Mesothelial cell of epicardium (in vitro differentiated cells): ENCODE measurements around the gene LAMTOR2. TPM values are rescaled to one million over a fixed set of nuclear protein-coding genes. Genes with fewer than 3 reads are reported as not detected.

Experiments used
- DNase-seq, 2 experiments: peaks; one replicate each; pipeline ENCODE4 v3.0.0; 2021; ENCODE audit warnings: low spot score in 2 of 2; ENCODE audit not compliant: unreplicated experiment in 2 of 2
- H3K27ac Mint-ChIP-seq: 2 replicates; pipeline ENCODE4 v1.8.0; 2021; ENCODE audit warnings: mixed read lengths
- H3K27me3 Mint-ChIP-seq: 2 replicates; pipeline ENCODE4 v1.8.0; 2021; ENCODE audit warnings: low read depth, mixed read lengths
- H3K36me3 Mint-ChIP-seq: 2 replicates; pipeline ENCODE4 v1.8.0; 2021; ENCODE audit warnings: mixed read lengths
- H3K4me1 Mint-ChIP-seq: 2 replicates; pipeline ENCODE4 v1.8.0; 2021; ENCODE audit warnings: mixed read lengths
- H3K4me3 Mint-ChIP-seq: 2 replicates; pipeline ENCODE4 v1.8.0; 2021; ENCODE audit warnings: mild to moderate bottlenecking, moderate library complexity, mixed read lengths
- H3K9me3 Mint-ChIP-seq: 2 replicates; pipeline ENCODE4 v1.8.0; 2021; ENCODE audit warnings: mixed read lengths
- CTCF ChIP-seq: fragments of 200-600 bp; sonication (generic); IDR thresholded peaks from one replicate; pipeline ENCODE4 v1.5.0; 2021; ENCODE audit warnings: antibody characterized with exemption; ENCODE audit not compliant: unreplicated experiment
- total RNA-seq: library from RNA; stranded (reverse); gene quantifications from 3 replicates; pipeline ENCODE4 v1.2.1, GENCODE V29; 2021

The LAMTOR2 gene
- total RNA-seq, 1 donor from 2014 or later, result 39.5 TPM

- H3K4me3 Mint-ChIP-seq, result no peak overlapping the region
- H3K27ac Mint-ChIP-seq, result no peak overlapping the region
Observed at GRCh38 chr1:156014829-156015228, 39.8 kb upstream of the LAMTOR2 start.

GRCh38 chr1:156019946-156020292, 34.7 kb upstream of the LAMTOR2 start:
- TF ChIP-seq CTCF, result no peak
- Mint-ChIP-seq H3K27me3 (no peaks in the 10 kb centered on the region), H3K27ac (peak overlapping the region; percentile 93), H3K9me3 (no peaks in the 10 kb centered on the region), H3K4me3 (peak overlapping the region; percentile 96), H3K4me1 (peaks cover 16% of the 10 kb centered on the region), H3K36me3 (peaks cover 17% of the 10 kb centered on the region)
- no peak for DNase-seq

More at GRCh38 chr1:156014829-156015228, 39.8 kb upstream of the LAMTOR2 start:
- Mint-ChIP-seq H3K4me1 (peaks cover 13% of the 10 kb centered on the region), H3K9me3 (no peaks in the 10 kb centered on the region), H3K36me3 (peaks cover 45% of the 10 kb centered on the region), H3K27me3 (no peaks in the 10 kb centered on the region)
- no peak for TF ChIP-seq CTCF
- no peak for DNase-seq

DNA sequence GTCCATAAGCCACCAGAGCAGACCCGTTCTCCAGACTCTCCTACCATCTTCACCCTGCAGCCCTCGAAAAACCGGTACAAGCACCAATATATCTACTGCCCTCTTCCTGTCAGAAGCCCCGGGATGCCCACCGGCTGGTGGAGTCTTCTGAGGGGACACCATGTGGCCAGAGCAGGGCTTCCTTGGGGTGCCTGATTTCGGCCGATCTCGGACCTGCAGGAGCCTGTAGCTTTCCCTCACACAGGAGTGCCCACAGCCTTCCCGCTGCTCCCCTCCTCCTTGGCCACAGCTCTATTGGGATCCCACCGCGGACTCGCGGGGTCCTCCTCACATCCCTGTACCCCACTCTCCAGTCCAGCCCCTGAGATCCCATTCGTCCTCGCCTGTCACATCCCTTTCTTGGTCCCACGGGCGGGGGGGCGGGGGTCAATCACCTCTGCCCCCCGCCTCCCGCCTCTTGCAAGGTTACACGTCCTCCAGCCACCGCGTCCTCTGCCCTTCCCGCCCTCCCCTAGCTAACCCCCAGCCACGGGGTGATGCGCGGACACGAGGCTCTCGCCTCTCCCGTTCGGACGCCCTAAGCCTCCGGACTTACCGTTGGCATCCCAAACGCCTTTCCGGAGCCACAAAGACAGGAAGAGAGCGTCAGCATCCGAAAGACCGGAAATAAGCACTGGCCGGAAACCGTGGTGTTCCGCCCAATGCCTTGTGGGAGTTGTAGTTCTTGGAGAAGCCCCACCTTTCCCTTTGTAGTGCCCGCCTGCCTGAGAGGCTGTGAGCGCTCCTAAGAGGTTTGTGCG, 34.1 kb upstream of the LAMTOR2 start, which contains the start of gene SSR2:
SSR2 (minus strand) TSS at position 659 of the 800 bp plus-strand sequence. CDS start 784 bp downstream, outside the sequence.
- peak within 1 kb of the TSS; percentile 93 for H3K27ac Mint-ChIP-seq
- H3K4me1 Mint-ChIP-seq, result peaks cover 18% of the 10 kb centered on the region
- no peak for TF ChIP-seq CTCF
- peaks cover 17% of the 10 kb centered on the region for H3K36me3 Mint-ChIP-seq
- H3K9me3 Mint-ChIP-seq, result no peaks in the 10 kb centered on the region
- peak; percentile 68 to 83 for DNase-seq
- H3K27me3 Mint-ChIP-seq, result peaks cover 1% of the 10 kb centered on the region
- peak within 1 kb of the TSS; percentile 96 for H3K4me3 Mint-ChIP-seq

- H3K27ac Mint-ChIP-seq, result peak overlapping the region; percentile 92
- DNase-seq, result no peak
- peaks cover 17% of the 10 kb centered on the region for H3K36me3 Mint-ChIP-seq
- peak overlapping the region; percentile 96 for H3K4me3 Mint-ChIP-seq
- H3K9me3 Mint-ChIP-seq, result no peaks in the 10 kb centered on the region
- H3K4me1 Mint-ChIP-seq, result peaks cover 22% of the 10 kb centered on the region
- no peak for TF ChIP-seq CTCF
- peaks cover 1% of the 10 kb centered on the region for H3K27me3 Mint-ChIP-seq
Observed at GRCh38 chr1:156021093-156021428, 33.5 kb upstream of the LAMTOR2 start.

DNA sequence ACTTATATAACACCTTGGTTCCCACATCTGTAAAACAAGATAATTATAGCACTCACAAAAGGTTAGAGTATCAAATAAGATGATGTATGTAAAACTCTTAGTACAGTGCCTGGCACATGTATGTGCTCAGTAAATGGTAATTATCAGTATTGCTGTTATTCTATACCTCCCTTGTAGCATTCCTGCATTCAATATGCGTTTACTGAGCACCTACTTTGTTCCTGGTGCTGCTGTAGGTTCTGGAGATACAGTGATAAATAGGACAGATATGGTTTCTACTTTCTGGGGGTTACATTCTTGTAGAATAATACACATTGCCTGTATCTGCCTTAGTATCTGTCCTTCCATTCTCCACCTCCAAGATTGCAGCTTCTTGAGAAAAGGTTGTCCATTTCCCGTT, 32.6 kb upstream of the LAMTOR2 start:
- DNase-seq, result no peak
- Mint-ChIP-seq H3K4me3 (no peak overlapping the region), H3K27ac (no peak overlapping the region), H3K4me1 (peaks cover 22% of the 10 kb centered on the region), H3K27me3 (peaks cover 1% of the 10 kb centered on the region), H3K9me3 (no peaks in the 10 kb centered on the region), H3K36me3 (peaks cover 13% of the 10 kb centered on the region)
- TF ChIP-seq CTCF, result no peak
